ENCODE measurements around the gene SLX4IP.
A peak's percentile ranks its signal among the peaks of the same experiment; 100 is the strongest.

SLX4IP gene

GRCh38 chr20:10428008-10428407 lies 7.1 kb upstream of the SLX4IP start:
- DNase-seq (ENCODE audit: low read depth in 2 of 2, low spot score in 1 of 2): no peak

GRCh38 chr20:10429443-10429981 lies 5.6 kb upstream of the SLX4IP start:
- no peak for DNase-seq (ENCODE audit: low read depth in 2 of 2, low spot score in 1 of 2)

GRCh38 chr20:10430000-10430466 lies 5.1 kb upstream of the SLX4IP start:
- no peak for DNase-seq (ENCODE audit: low read depth in 2 of 2, low spot score in 1 of 2)

- DNase-seq (ENCODE audit: low read depth in 2 of 2, low spot score in 1 of 2): no peak
Observed at GRCh38 chr20:10430704-10431103, 4.4 kb upstream of the SLX4IP start.

- no peak for DNase-seq (ENCODE audit: low read depth in 2 of 2, low spot score in 1 of 2)
Observed at GRCh38 chr20:10432079-10432478, 3.0 kb upstream of the SLX4IP start.

- DNase-seq (ENCODE audit: low read depth in 2 of 2, low spot score in 1 of 2): no peak
Observed at GRCh38 chr20:10433014-10433622, 2.0 kb upstream of the SLX4IP start.

- DNase-seq (ENCODE audit: low read depth in 2 of 2, low spot score in 1 of 2): peak; percentile 65 to 69
Observed at GRCh38 chr20:10433623-10434466, 1.3 kb upstream of the SLX4IP start, which contains the start of gene MKKS. Gene MKKS, minus strand, starts transcription at chr20:10434222. Its CDS starts 20,708 bp downstream, at chr20:10413514.

GRCh38 chr20:10434467-10434831 lies 656 bp upstream of the SLX4IP start:
- DNase-seq (ENCODE audit: low read depth in 2 of 2, low spot score in 1 of 2): peak; percentile 41 to 45

- DNase-seq (ENCODE audit: low read depth in 2 of 2, low spot score in 1 of 2): no peak
Observed at GRCh38 chr20:10436053-10436699, 1.1 kb downstream of the SLX4IP start.

- no peak for DNase-seq (ENCODE audit: low read depth in 2 of 2, low spot score in 1 of 2)
Observed at GRCh38 chr20:10438217-10438616, 3.1 kb downstream of the SLX4IP start.

GRCh38 chr20:10443936-10444335 lies 8.8 kb downstream of the SLX4IP start:
- DNase-seq (ENCODE audit: low read depth in 2 of 2, low spot score in 1 of 2): no peak

GRCh38 chr20:10445758-10446157 lies 10.7 kb downstream of the SLX4IP start:
- no peak for DNase-seq (ENCODE audit: low read depth in 2 of 2, low spot score in 1 of 2)

- peak in 1 of 2 donors; percentile 4 for DNase-seq (ENCODE audit: low read depth in 2 of 2, low spot score in 1 of 2)
Observed at GRCh38 chr20:10447028-10447427, 11.9 kb downstream of the SLX4IP start.

GRCh38 chr20:10448270-10449156 lies 13.4 kb downstream of the SLX4IP start:
- no peak for DNase-seq (ENCODE audit: low read depth in 2 of 2, low spot score in 1 of 2)

GRCh38 chr20:10449270-10449669 lies 14.2 kb downstream of the SLX4IP start:
- no peak for DNase-seq (ENCODE audit: low read depth in 2 of 2, low spot score in 1 of 2)

GRCh38 chr20:10453241-10453640 lies 18.1 kb downstream of the SLX4IP start:
- no peak for DNase-seq (ENCODE audit: low read depth in 2 of 2, low spot score in 1 of 2)

GRCh38 chr20:10454151-10454750 lies 19.1 kb downstream of the SLX4IP start:
- DNase-seq (ENCODE audit: low read depth in 2 of 2, low spot score in 1 of 2): no peak

GRCh38 chr20:10461495-10461894 lies 26.4 kb downstream of the SLX4IP start:
- DNase-seq (ENCODE audit: low read depth in 2 of 2, low spot score in 1 of 2): no peak

- DNase-seq (ENCODE audit: low read depth in 2 of 2, low spot score in 1 of 2): no peak
Observed at GRCh38 chr20:10462516-10462915, 27.4 kb downstream of the SLX4IP start.

- DNase-seq (ENCODE audit: low read depth in 2 of 2, low spot score in 1 of 2): no peak
Observed at GRCh38 chr20:10463622-10464021, 28.5 kb downstream of the SLX4IP start.

Data from stimulated activated CD8-positive, alpha-beta memory T cell treated with anti-CD3 and anti-CD28 coated beads, Interleukin-4, amount 100 ng/mL, for 4 hours (primary cell).